Activated naive CD4-positive, alpha-beta T cell treated with anti-CD3 and anti-CD28 coated beads, Interleukin-2, amount 10 ng/mL, durations not matched to agents 7 days and 5 days (primary cell): ENCODE data around the gene LRRK1.

Experiments
- CTCF ChIA-PET: fragments of 350-600 bp; sonication (Branson Sonifier 250); formaldehyde crosslinking; loops from one replicate; lab custom pipeline; 2021; ENCODE audit warnings: antibody characterized with exemption; lab: Charles Lee
- DNase-seq: peaks from one replicate; pipeline ENCODE4 v3.0.0-alpha.2; 2020
- H3K27ac Mint-ChIP-seq: one replicate; pipeline ENCODE4 v1.8.0; 2021; ENCODE audit warnings: mild to moderate bottlenecking, moderate library complexity, mixed read lengths
- H3K27me3 Mint-ChIP-seq: one replicate; pipeline ENCODE4 v1.8.0; 2021; ENCODE audit warnings: mild to moderate bottlenecking, mixed read lengths
- H3K36me3 Mint-ChIP-seq: one replicate; pipeline ENCODE4 v1.8.0; 2021; ENCODE audit warnings: mixed read lengths
- H3K4me1 Mint-ChIP-seq: one replicate; pipeline ENCODE4 v1.8.0; 2021; ENCODE audit warnings: mixed read lengths
- H3K4me3 Mint-ChIP-seq: one replicate; pipeline ENCODE4 v1.8.0; 2021; ENCODE audit warnings: mild to moderate bottlenecking, moderate library complexity, mixed read lengths
- H3K9me3 Mint-ChIP-seq: one replicate; pipeline ENCODE4 v1.8.0; 2021; ENCODE audit warnings: mixed read lengths

The LRRK1 gene

GRCh38 chr15:100972975-100973350 is 53.8 kb downstream of the LRRK1 start:
- no peaks in the 10 kb centered on the region for H3K4me1 Mint-ChIP-seq

DNA sequence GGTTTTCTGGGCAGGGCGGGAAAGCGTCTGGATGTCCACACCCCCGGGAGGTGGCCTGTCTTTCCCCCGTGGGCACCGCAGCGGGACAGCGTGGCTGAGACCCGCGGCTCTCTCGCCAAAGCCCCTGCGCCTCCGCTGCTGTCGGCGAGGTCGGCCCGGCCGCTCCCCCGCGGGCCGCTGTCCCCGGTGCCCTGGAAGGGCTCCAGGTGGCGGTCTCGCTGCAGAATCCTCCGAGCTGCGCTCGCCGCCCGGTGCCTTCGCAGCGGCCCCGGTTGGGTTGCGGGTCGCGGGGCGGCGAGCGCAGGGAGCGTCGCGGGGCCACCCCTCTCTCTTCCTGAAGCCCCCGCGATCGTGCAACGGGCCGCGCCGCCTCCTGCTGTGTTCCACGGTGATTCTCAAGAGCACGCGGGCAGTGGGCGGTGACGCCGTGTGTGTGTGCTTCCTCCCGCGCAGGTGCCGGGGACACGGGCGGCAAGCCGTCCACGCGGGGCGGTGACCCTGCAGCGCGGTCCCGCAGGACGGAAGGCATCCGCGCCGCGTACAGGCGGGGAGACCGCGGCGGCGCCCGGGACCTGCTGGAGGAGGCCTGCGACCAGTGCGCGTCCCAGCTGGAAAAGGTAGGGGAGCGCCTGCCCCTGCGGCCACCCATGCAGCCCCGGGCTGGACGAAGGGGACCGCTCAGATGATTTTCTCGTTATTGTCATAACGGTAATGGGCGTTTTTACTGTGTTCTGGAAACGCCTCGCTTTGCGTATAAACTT is 54.4 kb downstream of the LRRK1 start:
- Mint-ChIP-seq H3K4me1 (no peaks in the 10 kb centered on the region), H3K27ac (no peak overlapping the region), H3K4me3 (no peak overlapping the region), H3K36me3 (no peaks in the 10 kb centered on the region), H3K27me3 (peaks cover 76% of the 10 kb centered on the region), H3K9me3 (no peaks in the 10 kb centered on the region)
- CTCF ChIA-PET = no interaction called here
- no peak for DNase-seq

More at GRCh38 chr15:100972975-100973350, 53.8 kb downstream of the LRRK1 start:
- CTCF ChIA-PET = no interaction called here
- no peak for DNase-seq
- Mint-ChIP-seq H3K4me3 (no peak overlapping the region), H3K27me3 (peaks cover 73% of the 10 kb centered on the region), H3K27ac (no peak overlapping the region), H3K36me3 (no peaks in the 10 kb centered on the region), H3K9me3 (no peaks in the 10 kb centered on the region)

- no peaks in the 10 kb centered on the region for H3K4me1 Mint-ChIP-seq
- CTCF ChIA-PET = no interaction called here
- DNase-seq = no peak
- no peak overlapping the region for H3K27ac Mint-ChIP-seq
- H3K27me3 Mint-ChIP-seq = peaks cover 73% of the 10 kb centered on the region
- H3K36me3 Mint-ChIP-seq = no peaks in the 10 kb centered on the region
- H3K9me3 Mint-ChIP-seq = no peaks in the 10 kb centered on the region
- no peak overlapping the region for H3K4me3 Mint-ChIP-seq
These were observed 55.9 kb downstream of the LRRK1 start for GRCh38 chr15:100975043-100975442.

DNA sequence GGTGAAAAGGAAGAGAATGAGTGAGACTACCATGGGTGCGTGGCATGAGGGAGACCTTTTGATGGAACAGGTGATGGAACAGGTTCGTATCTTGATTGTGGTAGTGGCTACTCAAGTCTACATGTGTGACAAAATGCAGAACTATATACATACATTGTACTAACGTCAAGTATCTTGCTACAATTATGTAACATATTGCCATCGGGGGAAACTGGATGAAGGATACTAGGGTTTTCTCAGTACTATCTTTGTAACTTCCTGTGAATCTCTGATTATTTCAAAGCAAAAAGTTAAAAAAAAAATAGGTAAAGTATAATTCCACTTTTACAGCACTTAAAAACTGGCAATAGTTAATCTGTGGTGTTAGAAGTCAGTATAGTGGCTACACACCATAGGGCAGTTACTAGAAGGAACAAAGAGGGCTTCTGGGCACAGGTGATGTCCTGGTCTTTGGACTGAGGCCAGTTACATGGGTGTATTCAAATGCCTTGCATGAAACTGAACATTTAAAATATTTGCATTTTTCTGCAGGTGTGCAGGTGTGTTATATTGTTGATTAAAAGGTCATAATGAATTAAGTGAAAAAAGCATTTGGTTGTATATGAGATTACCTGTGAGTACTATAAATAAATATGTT is 61.4 kb downstream of the LRRK1 start:
- CTCF ChIA-PET = no interaction called here
- peaks cover 4% of the 10 kb centered on the region for H3K9me3 Mint-ChIP-seq

GRCh38 chr15:100981086-100981485 is 61.9 kb downstream of the LRRK1 start:
- DNase-seq = no peak
- Mint-ChIP-seq H3K4me3 (no peak overlapping the region), H3K9me3 (peaks cover 4% of the 10 kb centered on the region), H3K27ac (no peak overlapping the region), H3K36me3 (no peaks in the 10 kb centered on the region), H3K27me3 (peaks cover 34% of the 10 kb centered on the region), H3K4me1 (no peaks in the 10 kb centered on the region)
- CTCF ChIA-PET = no interaction called here

More for the DNA sequence above, 61.4 kb downstream of the LRRK1 start:
- Mint-ChIP-seq H3K4me1 (no peaks in the 10 kb centered on the region), H3K27me3 (peaks cover 34% of the 10 kb centered on the region), H3K4me3 (no peak overlapping the region), H3K36me3 (no peaks in the 10 kb centered on the region), H3K27ac (no peak overlapping the region)
- DNase-seq = no peak

GRCh38 chr15:100983221-100983620 is 64.1 kb downstream of the LRRK1 start:
- H3K27me3 Mint-ChIP-seq = peaks cover 20% of the 10 kb centered on the region
- H3K9me3 Mint-ChIP-seq = peaks cover 4% of the 10 kb centered on the region
- no peaks in the 10 kb centered on the region for H3K36me3 Mint-ChIP-seq
- CTCF ChIA-PET = interaction anchor here (0.9 kb wide), 1 partner anchor 66 kb away, joined by 3 read pairs; no protein-coding TSS in a partner anchor
- DNase-seq = no peak
- H3K4me3 Mint-ChIP-seq = no peak overlapping the region
- no peak overlapping the region for H3K27ac Mint-ChIP-seq
- H3K4me1 Mint-ChIP-seq = no peaks in the 10 kb centered on the region

DNA sequence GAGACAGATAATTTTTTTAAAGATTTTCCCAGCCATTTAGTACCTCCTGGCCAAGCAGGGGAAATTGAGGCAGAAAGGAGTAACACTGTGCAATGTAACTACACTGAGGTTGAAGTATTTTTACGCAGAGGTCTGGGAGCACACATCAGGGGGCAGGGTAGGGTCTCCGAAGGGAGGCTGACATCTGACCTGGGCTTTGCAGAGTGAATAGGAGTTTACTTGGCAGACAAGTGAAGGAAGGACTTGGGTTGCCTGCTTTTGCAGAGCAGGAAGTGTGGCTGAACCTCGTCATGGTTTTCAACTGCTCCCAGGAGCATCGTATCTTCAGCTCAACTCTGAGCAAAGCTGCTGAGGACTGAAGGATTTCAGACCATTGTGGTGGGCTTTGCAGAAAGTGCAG is 66.2 kb downstream of the LRRK1 start:
- Mint-ChIP-seq H3K27ac (no peak overlapping the region), H3K9me3 (peaks cover under 1% of the 10 kb centered on the region), H3K27me3 (peaks cover 18% of the 10 kb centered on the region), H3K36me3 (no peaks in the 10 kb centered on the region), H3K4me1 (no peaks in the 10 kb centered on the region), H3K4me3 (no peak overlapping the region)
- no peak for DNase-seq
- CTCF ChIA-PET = interaction anchor here (1.3 to 1.4 kb wide), 2 partner anchors 23 to 67 kb away, joined by 3 read pairs; no protein-coding TSS in a partner anchor

DNA sequence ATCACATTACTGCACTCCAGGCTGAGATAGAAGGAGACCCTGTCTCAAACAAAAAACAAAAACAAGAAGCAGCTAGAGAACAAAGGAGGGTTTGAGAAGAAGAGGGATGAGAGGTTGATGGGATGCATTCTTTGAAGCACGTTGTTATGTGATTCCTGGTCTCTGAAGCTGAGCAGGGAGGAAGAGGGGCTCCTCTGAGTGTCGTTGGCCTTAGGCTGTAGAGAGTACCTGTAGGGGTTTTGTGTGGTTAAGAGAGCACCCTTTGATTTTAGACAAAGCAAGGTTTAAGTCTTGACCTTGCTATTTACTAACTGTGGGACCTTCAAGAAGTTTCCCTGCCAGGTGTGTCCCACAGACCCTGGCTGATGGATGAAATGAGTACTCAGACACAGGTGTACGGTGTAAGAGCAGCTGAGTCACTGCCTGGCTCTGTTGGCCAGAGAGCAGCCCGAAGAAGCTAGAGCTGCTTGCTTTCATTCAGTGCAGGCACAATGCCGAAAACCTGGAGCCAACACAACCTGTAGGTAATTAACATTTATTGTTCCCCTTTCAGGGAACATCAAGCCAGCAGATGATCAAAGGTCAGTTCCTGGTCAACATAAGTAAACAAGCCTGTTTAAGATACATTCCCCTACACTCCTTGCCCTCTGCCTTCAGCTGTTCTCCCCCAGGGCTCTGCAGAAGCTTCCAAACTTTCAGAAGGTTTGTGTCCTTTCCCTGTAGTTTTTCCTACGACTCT is 67.2 kb downstream of the LRRK1 start:
- Mint-ChIP-seq H3K4me1 (no peaks in the 10 kb centered on the region), H3K9me3 (no peaks in the 10 kb centered on the region), H3K27ac (no peak overlapping the region), H3K36me3 (no peaks in the 10 kb centered on the region), H3K27me3 (peaks cover 18% of the 10 kb centered on the region), H3K4me3 (no peak overlapping the region)
- CTCF ChIA-PET = interaction anchor here (1.3 to 1.4 kb wide), 2 partner anchors 22 to 68 kb away, joined by 3 read pairs; no protein-coding TSS in a partner anchor
- no peak for DNase-seq

- no peak for DNase-seq
- Mint-ChIP-seq H3K9me3 (no peaks in the 10 kb centered on the region), H3K36me3 (no peaks in the 10 kb centered on the region), H3K27me3 (peaks cover 18% of the 10 kb centered on the region), H3K4me1 (no peaks in the 10 kb centered on the region), H3K27ac (no peak overlapping the region), H3K4me3 (no peak overlapping the region)
- CTCF ChIA-PET = no interaction called here
These were observed 68.0 kb downstream of the LRRK1 start for GRCh38 chr15:100987143-100987542.

GRCh38 chr15:100988297-100988696 is 69.1 kb downstream of the LRRK1 start:
- H3K36me3 Mint-ChIP-seq = no peaks in the 10 kb centered on the region
- no peak overlapping the region for H3K27ac Mint-ChIP-seq
- H3K4me3 Mint-ChIP-seq = no peak overlapping the region
- H3K4me1 Mint-ChIP-seq = no peaks in the 10 kb centered on the region
- peaks cover 20% of the 10 kb centered on the region for H3K27me3 Mint-ChIP-seq
- H3K9me3 Mint-ChIP-seq = no peaks in the 10 kb centered on the region
- no peak for DNase-seq
- CTCF ChIA-PET = no interaction called here

DNA sequence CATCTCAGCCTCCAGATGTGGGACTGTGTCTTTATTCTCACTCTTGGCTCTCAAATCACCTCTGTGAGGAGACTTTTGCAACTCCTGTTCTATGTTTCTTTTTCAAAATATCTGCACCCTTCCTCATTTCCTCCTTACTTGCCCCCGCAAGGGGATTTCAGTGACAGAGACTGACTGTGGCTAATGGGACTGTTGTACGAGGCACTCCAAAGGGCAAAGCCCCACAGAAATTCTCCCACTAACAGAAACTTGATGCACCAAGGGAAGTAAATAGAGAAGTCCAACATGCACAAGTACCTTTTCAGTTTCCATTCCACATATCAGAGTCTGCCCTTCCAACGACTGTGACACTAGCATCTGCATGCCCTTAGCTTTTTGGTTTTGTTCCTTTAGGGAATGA is 69.7 kb downstream of the LRRK1 start:
- no peaks in the 10 kb centered on the region for H3K4me1 Mint-ChIP-seq
- no peak overlapping the region for H3K27ac Mint-ChIP-seq
- no peaks in the 10 kb centered on the region for H3K9me3 Mint-ChIP-seq
- peaks cover 16% of the 10 kb centered on the region for H3K27me3 Mint-ChIP-seq
- no peak for DNase-seq
- H3K36me3 Mint-ChIP-seq = no peaks in the 10 kb centered on the region
- H3K4me3 Mint-ChIP-seq = no peak overlapping the region
- CTCF ChIA-PET = no interaction called here

DNA sequence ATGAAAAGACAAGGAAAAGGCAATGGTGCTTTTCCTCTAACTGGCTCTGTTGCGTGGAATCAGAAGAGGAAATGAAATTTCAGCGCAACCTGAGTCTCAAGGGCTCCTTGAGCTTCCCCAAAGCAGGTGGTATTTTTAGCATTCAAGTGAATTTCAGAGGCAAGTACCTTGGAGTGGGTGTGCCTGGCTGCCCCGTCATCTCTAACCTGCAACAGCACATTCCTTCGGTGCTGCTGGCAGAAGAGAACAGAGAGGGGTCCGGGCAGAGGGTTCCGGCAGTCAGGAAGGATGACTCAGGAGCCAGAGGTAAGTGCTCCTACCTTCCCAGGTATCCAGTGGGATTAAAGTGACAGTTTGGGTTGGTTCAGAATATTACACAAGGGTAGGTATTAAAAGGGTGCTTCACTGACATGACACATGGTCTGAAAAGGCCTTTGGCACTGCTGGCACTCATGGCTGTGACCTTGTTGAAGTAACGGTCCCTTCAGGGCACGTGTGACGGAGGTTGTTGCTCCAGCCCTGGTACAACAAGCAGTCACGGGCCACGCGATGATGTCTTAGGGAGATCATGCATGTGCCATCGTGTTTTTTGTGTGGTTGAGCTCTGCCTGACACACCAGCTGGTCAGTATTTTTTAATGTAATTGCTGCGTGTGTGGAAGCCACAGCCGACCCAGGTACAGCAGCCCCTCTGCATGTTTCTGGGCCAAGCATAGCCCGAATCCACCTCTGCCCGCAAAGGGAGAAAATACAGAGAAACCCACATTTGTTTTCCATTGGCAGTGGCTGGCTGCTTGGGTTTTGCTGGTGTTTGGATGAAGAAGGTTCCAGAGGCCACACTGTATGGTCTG is 75.7 kb downstream of the LRRK1 start:
- Mint-ChIP-seq H3K27me3 (peaks cover 15% of the 10 kb centered on the region), H3K4me3 (no peak overlapping the region), H3K36me3 (no peaks in the 10 kb centered on the region), H3K9me3 (no peaks in the 10 kb centered on the region), H3K27ac (no peak overlapping the region), H3K4me1 (no peaks in the 10 kb centered on the region)
- DNase-seq = no peak
- CTCF ChIA-PET = interaction anchor here (5.4 kb wide), 1 partner anchor 13 kb away, joined by 31 read pairs; no protein-coding TSS in a partner anchor

- no peaks in the 10 kb centered on the region for H3K9me3 Mint-ChIP-seq
- CTCF ChIA-PET = interaction anchor here (5.4 kb wide), 1 partner anchor 12 kb away, joined by 31 read pairs; no protein-coding TSS in a partner anchor
- H3K27me3 Mint-ChIP-seq = peaks cover 20% of the 10 kb centered on the region
- DNase-seq = no peak
- H3K4me1 Mint-ChIP-seq = no peaks in the 10 kb centered on the region
- H3K27ac Mint-ChIP-seq = no peak overlapping the region
- no peaks in the 10 kb centered on the region for H3K36me3 Mint-ChIP-seq
- H3K4me3 Mint-ChIP-seq = no peak overlapping the region
These were observed 76.6 kb downstream of the LRRK1 start for GRCh38 chr15:100995471-100996430.
